ENCODE results near the gene DNAL4.

DNA sequence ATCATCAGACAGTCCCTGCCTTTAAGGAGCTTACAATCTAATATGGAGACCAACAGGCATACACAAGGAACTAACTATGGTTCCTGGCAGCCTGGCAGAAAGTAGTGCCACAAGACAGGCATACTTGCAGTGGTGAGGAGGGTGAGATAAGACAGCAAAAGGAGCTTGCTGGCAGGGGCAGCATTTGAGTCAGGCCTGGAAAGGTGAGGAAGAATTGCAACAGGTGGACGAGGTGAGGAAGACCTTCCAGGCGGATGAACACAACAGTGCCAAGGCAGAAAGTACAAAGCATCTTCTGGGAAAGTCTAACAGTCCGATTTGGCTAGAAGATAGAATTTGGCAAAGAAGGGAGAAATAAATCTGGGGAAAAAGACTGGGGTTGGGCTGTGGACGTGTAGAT, 4.3 kb downstream of the DNAL4 start:
- TF ChIP-seq CTCF (IDR thresholded peaks at IDR 0.05; ENCODE audit: low read depth, low read length) (no peak), POLR2A (IDR thresholded peaks at IDR 0.05; ENCODE audit: extremely low read depth, insufficient read length) (no peak), MAX (IDR thresholded peaks at IDR 0.05; ENCODE audit: low read depth, low read length) (no peak), MYC (IDR thresholded peaks at IDR 0.05; ENCODE audit: low read depth, low read length) (no peak)

Data from NB4 (cell line).